GM23338 (cell line): Measurements from ENCODE around the gene PLG. TPM values are rescaled to one million over a fixed set of nuclear protein-coding genes. Genes with fewer than 3 reads are reported as not detected.
"Not testable (repeated sequence)": the region's sequence is repeated elsewhere in the genome, so short reads cannot be mapped to it uniquely, and the experiment has no call there.

Source experiments
- ATAC-seq: fragments of 200-7000 bp; cut with Tn5 transposase; 3 replicates; pipeline ENCODE4 v1.9.1; 2020
- DNase-seq: peaks from one replicate; pipeline ENCODE4 v3.0.0-alpha.2; 2015; ENCODE audit warnings: low spot score
- H2AFZ ChIP-seq: fragments of 200-600 bp; sonication (generic); 2 replicates; pipeline ENCODE4 v1.8.0; 2016; ENCODE audit warnings: antibody characterized with exemption, mild to moderate bottlenecking, moderate library complexity
- H3F3A ChIP-seq: fragments of 200-600 bp; sonication (generic); replicated peaks from 2 replicates; pipeline ENCODE4 v1.8.0; 2017; ENCODE audit warnings: antibody characterized with exemption, mixed run types, low read depth
- H3K27ac ChIP-seq: fragments of 200-600 bp; sonication (generic); 2 replicates; pipeline ENCODE4 v1.6.1; 2016; ENCODE audit warnings: low read depth
- H3K27me3 ChIP-seq: fragments of 200-600 bp; sonication (generic); 2 replicates; pipeline ENCODE4 v1.8.0; 2016; ENCODE audit warnings: mild to moderate bottlenecking, mixed run types, moderate library complexity; ENCODE audit not compliant: insufficient read depth
- H3K36me3 ChIP-seq: fragments of 200-600 bp; sonication (generic); 2 replicates; pipeline ENCODE4 v1.8.0; 2016; ENCODE audit warnings: mild to moderate bottlenecking; ENCODE audit not compliant: insufficient read depth
- H3K4me1 ChIP-seq: fragments of 200-600 bp; sonication (generic); 2 replicates; pipeline ENCODE4 v1.8.0; 2016; ENCODE audit warnings: mild to moderate bottlenecking, moderate library complexity; ENCODE audit not compliant: insufficient read depth
- H3K4me2 ChIP-seq: fragments of 200-600 bp; sonication (generic); 2 replicates; pipeline ENCODE4 v1.7.1; 2017; ENCODE audit warnings: mixed run types
- H3K4me3 ChIP-seq: fragments of 200-600 bp; sonication (generic); 2 replicates; pipeline ENCODE4 v1.6.1; 2016; ENCODE audit warnings: mixed run types
- H3K79me2 ChIP-seq: fragments of 200-600 bp; sonication (generic); replicated peaks from 2 replicates; pipeline ENCODE4 v1.8.0; 2017; ENCODE audit warnings: mild to moderate bottlenecking; ENCODE audit not compliant: insufficient read depth
- H3K9me2 ChIP-seq: fragments of 200-600 bp; sonication (generic); 2 replicates; pipeline ENCODE4 v1.8.0; 2017; ENCODE audit not compliant: insufficient read depth
- H4K20me1 ChIP-seq: fragments of 200-600 bp; sonication (generic); replicated peaks from 2 replicates; pipeline ENCODE4 v1.8.0; 2017; ENCODE audit warnings: mild to moderate bottlenecking; ENCODE audit not compliant: insufficient read depth
- H3K27ac Mint-ChIP-seq: 2 replicates; pipeline ENCODE4 v1.8.0; 2020; ENCODE audit warnings: inconsistent platforms, mild to moderate bottlenecking, moderate library complexity, mixed read lengths
- H3K27me3 Mint-ChIP-seq: 3 replicates; pipeline ENCODE4 v1.8.0; 2022; ENCODE audit warnings: low read depth, mild to moderate bottlenecking, moderate library complexity, mixed read lengths, inconsistent platforms; ENCODE audit not compliant: insufficient read depth, poor library complexity
- H3K36me3 Mint-ChIP-seq: 3 replicates; pipeline ENCODE4 v1.8.0; 2021; ENCODE audit warnings: low read depth, mild to moderate bottlenecking, inconsistent platforms, moderate library complexity, mixed read lengths
- H3K4me1 Mint-ChIP-seq: 3 replicates; pipeline ENCODE4 v1.8.0; 2020; ENCODE audit warnings: mild to moderate bottlenecking, inconsistent platforms, mixed read lengths
- H3K4me3 Mint-ChIP-seq: 3 replicates; pipeline ENCODE4 v1.8.0; 2021; ENCODE audit warnings: moderate library complexity, mild to moderate bottlenecking, inconsistent platforms, mixed read lengths
- H3K9me3 Mint-ChIP-seq: 3 replicates; pipeline ENCODE4 v1.8.0; 2020; ENCODE audit warnings: moderate library complexity, mild to moderate bottlenecking, inconsistent platforms, mixed read lengths
- CREB1 ChIP-seq: fragments of 250-450 bp; sonication (Bioruptor Pico); IDR thresholded peaks from 2 replicates; pipeline ENCODE4 v1.5.0; 2020; ENCODE audit warnings: low read depth, mild to moderate bottlenecking, moderate library complexity
- CTCF ChIP-seq, 2 experiments: fragments of 200-600 bp in 1 of 2; sonication (generic) in 1 of 2; conservative IDR thresholded peaks; 2 replicates each; pipeline versions ENCODE4 v1.5.1 to v1.6.1; 2016 to 2017; ENCODE audit warnings: antibody characterized with exemption in 2 of 2, low read depth in 2 of 2, mild to moderate bottlenecking in 2 of 2, moderate library complexity in 1 of 2
- EZH2 ChIP-seq: fragments of 200-600 bp; sonication (generic); IDR thresholded peaks from one replicate; pipeline ENCODE4 v1.8.0; 2017; ENCODE audit warnings: antibody characterized with exemption, mild to moderate bottlenecking, low read depth; ENCODE audit not compliant: unreplicated experiment
- JUNB ChIP-seq: IDR thresholded peaks from one replicate; pipeline ENCODE4 v1.6.1; 2016; ENCODE audit warnings: antibody characterized with exemption; ENCODE audit not compliant: unreplicated experiment
- ZNF114 ChIP-seq: fragments of 250-450 bp; sonication (Bioruptor Pico); IDR thresholded peaks from 2 replicates; pipeline ENCODE4 v1.5.0; 2020; ENCODE audit warnings: mild to moderate bottlenecking, moderate library complexity
- polyA plus RNA-seq: library from polyadenylated mRNA; unstranded; fragments of >200 nt; fragmentation: Nextera tagmentation; extraction: Ambion mirVana; gene quantifications from 2 replicates; pipeline ENCODE4 v1.2.1, GENCODE V29; 2016
- total RNA-seq: library from RNA; depleted of rRNA; stranded (reverse); fragments of >200 nt; shearing (Covaris generic); gene quantifications from 2 replicates; pipeline ENCODE4 v1.2.3, GENCODE V29; 2014
- TF ChIP-seq, protein P1 (sequence below): fragments of 250-450 bp; sonication (Bioruptor Pico); IDR thresholded peaks from 2 replicates; pipeline ENCODE4 v1.5.0; 2020; ENCODE audit warnings: mild to moderate bottlenecking, moderate library complexity
- TF ChIP-seq, protein P2 (sequence below): IDR thresholded peaks from 2 replicates; pipeline ENCODE4 v1.6.1; 2016; ENCODE audit warnings: antibody characterized with exemption
- TF ChIP-seq, protein P3 (sequence below): IDR thresholded peaks from one replicate; pipeline ENCODE4 v1.6.1; 2018; ENCODE audit warnings: antibody characterized with exemption; ENCODE audit not compliant: unreplicated experiment

PLG gene
- total and polyA plus RNA-seq, 2 experiments from 2014 or later: not detected

GRCh38 chr6:160741012-160741411 is 39.0 kb downstream of the PLG start:
- not testable (repeated sequence) for H3K4me3 ChIP-seq, H3K27ac ChIP-seq, H3K9me2 ChIP-seq, H3K27me3 ChIP-seq, H2AFZ ChIP-seq, DNase-seq, H3K9me3 Mint-ChIP-seq, H3K4me1 ChIP-seq, H3K36me3 Mint-ChIP-seq, H3K79me2 ChIP-seq, H4K20me1 ChIP-seq, H3K4me1 Mint-ChIP-seq, ATAC-seq, H3F3A ChIP-seq, H3K4me2 ChIP-seq, H3K36me3 ChIP-seq, H3K27ac Mint-ChIP-seq, H3K27me3 Mint-ChIP-seq, H3K4me3 Mint-ChIP-seq

GRCh38 chr6:160742090-160742489 is 40.0 kb downstream of the PLG start:
- Histone ChIP-seq H3K9me2 (peaks cover 8% of the 10 kb centered on the region), H3F3A (no peaks in the 10 kb centered on the region), H3K36me3 (no peaks in the 10 kb centered on the region), H3K4me2 (no peak overlapping the region), H2AFZ (no peak overlapping the region), H3K4me3 (no peak overlapping the region), H3K79me2 (no peaks in the 10 kb centered on the region), H3K27me3 (no peaks in the 10 kb centered on the region), H3K27ac (no peak overlapping the region), H3K4me1 (no peaks in the 10 kb centered on the region), H4K20me1 (no peaks in the 10 kb centered on the region)
- Mint-ChIP-seq H3K9me3 (peaks cover 13% of the 10 kb centered on the region), H3K36me3 (no peaks in the 10 kb centered on the region), H3K27me3 (peaks cover 1% of the 10 kb centered on the region), H3K4me1 (no peaks in the 10 kb centered on the region), H3K27ac (no peak overlapping the region), H3K4me3 (no peak overlapping the region)
- ATAC-seq: no peak
- TF ChIP-seq, protein P1, sequence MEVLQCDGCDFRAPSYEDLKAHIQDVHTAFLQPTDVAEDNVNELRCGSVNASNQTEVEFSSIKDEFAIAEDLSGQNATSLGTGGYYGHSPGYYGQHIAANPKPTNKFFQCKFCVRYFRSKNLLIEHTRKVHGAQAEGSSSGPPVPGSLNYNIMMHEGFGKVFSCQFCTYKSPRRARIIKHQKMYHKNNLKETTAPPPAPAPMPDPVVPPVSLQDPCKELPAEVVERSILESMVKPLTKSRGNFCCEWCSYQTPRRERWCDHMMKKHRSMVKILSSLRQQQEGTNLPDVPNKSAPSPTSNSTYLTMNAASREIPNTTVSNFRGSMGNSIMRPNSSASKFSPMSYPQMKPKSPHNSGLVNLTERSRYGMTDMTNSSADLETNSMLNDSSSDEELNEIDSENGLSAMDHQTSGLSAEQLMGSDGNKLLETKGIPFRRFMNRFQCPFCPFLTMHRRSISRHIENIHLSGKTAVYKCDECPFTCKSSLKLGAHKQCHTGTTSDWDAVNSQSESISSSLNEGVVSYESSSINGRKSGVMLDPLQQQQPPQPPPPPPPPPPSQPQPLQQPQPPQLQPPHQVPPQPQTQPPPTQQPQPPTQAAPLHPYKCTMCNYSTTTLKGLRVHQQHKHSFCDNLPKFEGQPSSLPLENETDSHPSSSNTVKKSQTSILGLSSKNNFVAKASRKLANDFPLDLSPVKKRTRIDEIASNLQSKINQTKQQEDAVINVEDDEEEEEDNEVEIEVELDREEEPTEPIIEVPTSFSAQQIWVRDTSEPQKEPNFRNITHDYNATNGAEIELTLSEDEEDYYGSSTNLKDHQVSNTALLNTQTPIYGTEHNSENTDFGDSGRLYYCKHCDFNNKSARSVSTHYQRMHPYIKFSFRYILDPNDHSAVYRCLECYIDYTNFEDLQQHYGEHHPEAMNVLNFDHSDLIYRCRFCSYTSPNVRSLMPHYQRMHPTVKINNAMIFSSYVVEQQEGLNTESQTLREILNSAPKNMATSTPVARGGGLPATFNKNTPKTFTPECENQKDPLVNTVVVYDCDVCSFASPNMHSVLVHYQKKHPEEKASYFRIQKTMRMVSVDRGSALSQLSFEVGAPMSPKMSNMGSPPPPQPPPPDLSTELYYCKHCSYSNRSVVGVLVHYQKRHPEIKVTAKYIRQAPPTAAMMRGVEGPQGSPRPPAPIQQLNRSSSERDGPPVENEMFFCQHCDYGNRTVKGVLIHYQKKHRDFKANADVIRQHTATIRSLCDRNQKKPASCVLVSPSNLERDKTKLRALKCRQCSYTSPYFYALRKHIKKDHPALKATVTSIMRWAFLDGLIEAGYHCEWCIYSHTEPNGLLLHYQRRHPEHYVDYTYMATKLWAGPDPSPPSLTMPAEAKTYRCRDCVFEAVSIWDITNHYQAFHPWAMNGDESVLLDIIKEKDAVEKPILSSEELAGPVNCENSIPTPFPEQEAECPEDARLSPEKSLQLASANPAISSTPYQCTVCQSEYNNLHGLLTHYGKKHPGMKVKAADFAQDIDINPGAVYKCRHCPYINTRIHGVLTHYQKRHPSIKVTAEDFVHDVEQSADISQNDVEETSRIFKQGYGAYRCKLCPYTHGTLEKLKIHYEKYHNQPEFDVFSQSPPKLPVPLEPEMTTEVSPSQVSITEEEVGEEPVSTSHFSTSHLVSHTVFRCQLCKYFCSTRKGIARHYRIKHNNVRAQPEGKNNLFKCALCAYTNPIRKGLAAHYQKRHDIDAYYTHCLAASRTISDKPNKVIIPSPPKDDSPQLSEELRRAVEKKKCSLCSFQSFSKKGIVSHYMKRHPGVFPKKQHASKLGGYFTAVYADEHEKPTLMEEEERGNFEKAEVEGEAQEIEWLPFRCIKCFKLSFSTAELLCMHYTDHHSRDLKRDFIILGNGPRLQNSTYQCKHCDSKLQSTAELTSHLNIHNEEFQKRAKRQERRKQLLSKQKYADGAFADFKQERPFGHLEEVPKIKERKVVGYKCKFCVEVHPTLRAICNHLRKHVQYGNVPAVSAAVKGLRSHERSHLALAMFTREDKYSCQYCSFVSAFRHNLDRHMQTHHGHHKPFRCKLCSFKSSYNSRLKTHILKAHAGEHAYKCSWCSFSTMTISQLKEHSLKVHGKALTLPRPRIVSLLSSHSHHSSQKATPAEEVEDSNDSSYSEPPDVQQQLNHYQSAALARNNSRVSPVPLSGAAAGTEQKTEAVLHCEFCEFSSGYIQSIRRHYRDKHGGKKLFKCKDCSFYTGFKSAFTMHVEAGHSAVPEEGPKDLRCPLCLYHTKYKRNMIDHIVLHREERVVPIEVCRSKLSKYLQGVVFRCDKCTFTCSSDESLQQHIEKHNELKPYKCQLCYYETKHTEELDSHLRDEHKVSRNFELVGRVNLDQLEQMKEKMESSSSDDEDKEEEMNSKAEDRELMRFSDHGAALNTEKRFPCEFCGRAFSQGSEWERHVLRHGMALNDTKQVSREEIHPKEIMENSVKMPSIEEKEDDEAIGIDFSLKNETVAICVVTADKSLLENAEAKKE (CRISPR knock-in tag): no peak
- TF ChIP-seq, protein P2, sequence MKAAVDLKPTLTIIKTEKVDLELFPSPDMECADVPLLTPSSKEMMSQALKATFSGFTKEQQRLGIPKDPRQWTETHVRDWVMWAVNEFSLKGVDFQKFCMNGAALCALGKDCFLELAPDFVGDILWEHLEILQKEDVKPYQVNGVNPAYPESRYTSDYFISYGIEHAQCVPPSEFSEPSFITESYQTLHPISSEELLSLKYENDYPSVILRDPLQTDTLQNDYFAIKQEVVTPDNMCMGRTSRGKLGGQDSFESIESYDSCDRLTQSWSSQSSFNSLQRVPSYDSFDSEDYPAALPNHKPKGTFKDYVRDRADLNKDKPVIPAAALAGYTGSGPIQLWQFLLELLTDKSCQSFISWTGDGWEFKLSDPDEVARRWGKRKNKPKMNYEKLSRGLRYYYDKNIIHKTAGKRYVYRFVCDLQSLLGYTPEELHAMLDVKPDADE: no peak
- no peak for TF ChIP-seq CREB1 (CRISPR knock-in tag)
- TF ChIP-seq CTCF (conservative IDR thresholded peaks at IDR 0.05; ENCODE audit: low read depth in 2 of 2): no peak
- TF ChIP-seq, protein P3, sequence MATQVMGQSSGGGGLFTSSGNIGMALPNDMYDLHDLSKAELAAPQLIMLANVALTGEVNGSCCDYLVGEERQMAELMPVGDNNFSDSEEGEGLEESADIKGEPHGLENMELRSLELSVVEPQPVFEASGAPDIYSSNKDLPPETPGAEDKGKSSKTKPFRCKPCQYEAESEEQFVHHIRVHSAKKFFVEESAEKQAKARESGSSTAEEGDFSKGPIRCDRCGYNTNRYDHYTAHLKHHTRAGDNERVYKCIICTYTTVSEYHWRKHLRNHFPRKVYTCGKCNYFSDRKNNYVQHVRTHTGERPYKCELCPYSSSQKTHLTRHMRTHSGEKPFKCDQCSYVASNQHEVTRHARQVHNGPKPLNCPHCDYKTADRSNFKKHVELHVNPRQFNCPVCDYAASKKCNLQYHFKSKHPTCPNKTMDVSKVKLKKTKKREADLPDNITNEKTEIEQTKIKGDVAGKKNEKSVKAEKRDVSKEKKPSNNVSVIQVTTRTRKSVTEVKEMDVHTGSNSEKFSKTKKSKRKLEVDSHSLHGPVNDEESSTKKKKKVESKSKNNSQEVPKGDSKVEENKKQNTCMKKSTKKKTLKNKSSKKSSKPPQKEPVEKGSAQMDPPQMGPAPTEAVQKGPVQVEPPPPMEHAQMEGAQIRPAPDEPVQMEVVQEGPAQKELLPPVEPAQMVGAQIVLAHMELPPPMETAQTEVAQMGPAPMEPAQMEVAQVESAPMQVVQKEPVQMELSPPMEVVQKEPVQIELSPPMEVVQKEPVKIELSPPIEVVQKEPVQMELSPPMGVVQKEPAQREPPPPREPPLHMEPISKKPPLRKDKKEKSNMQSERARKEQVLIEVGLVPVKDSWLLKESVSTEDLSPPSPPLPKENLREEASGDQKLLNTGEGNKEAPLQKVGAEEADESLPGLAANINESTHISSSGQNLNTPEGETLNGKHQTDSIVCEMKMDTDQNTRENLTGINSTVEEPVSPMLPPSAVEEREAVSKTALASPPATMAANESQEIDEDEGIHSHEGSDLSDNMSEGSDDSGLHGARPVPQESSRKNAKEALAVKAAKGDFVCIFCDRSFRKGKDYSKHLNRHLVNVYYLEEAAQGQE: no peak
- TF ChIP-seq JUNB: no peak
- no peak for TF ChIP-seq ZNF114 (CRISPR knock-in tag)
- no peak for TF ChIP-seq EZH2
- DNase-seq: no peak
